Measurements from ENCODE around the gene MINDY4. TPM values are rescaled to one million over a fixed set of nuclear protein-coding genes. Genes with fewer than 3 reads are reported as not detected.

The MINDY4 gene
- total RNA-seq, 6 experiments from 2014 or later: 1.2 to 3.2 (median 2.3) TPM

DNA sequence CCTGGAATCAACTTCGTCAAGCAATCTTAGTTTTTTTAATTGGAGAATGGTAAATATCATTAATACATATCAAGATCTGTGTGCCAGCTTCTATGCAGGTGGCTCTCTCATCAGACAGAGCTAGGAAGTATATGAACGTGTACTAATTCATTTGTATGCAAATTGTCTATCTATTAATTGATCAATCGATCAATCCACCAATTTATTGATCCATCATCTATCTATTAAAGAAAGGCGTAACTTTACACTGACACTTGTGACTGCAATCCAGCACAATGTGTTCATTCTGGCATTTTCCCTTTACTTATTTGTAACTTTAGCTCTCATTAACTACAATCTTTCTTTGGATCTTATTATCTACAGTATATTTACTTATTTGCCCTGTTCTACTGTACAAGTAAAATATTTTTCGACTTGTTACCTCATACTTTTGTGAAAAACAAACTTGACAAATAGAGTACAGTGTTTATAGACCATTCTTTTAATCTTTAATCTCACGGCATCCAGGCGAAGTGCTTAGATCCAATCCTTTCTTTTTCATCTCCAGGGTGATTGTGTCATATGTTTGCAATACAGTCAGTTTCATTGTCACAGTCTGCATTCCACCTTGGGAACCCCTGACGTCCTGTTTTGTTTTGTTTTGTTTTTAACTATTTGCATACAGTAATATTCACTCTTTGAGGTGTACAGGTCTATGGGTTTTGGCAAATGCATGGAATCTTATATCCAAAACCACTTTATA, 170.5 kb downstream of the MINDY4 start:
- intact Hi-C loops (cut with DNase I): no loop called here
- Histone ChIP-seq H3K4me3 (no peak overlapping the region), H3K36me3 (no peaks in the 10 kb centered on the region), H3K4me1 (no peaks in the 10 kb centered on the region), H3K27ac (no peak overlapping the region), H3K27me3 (no peaks in the 10 kb centered on the region), H3K9me3 (no peaks in the 10 kb centered on the region)
- ATAC-seq (no peak), DNase-seq (no peak)
- TF ChIP-seq POLR2A (IDR thresholded peaks at IDR 0.05): no peak
- TF ChIP-seq, protein P1, sequence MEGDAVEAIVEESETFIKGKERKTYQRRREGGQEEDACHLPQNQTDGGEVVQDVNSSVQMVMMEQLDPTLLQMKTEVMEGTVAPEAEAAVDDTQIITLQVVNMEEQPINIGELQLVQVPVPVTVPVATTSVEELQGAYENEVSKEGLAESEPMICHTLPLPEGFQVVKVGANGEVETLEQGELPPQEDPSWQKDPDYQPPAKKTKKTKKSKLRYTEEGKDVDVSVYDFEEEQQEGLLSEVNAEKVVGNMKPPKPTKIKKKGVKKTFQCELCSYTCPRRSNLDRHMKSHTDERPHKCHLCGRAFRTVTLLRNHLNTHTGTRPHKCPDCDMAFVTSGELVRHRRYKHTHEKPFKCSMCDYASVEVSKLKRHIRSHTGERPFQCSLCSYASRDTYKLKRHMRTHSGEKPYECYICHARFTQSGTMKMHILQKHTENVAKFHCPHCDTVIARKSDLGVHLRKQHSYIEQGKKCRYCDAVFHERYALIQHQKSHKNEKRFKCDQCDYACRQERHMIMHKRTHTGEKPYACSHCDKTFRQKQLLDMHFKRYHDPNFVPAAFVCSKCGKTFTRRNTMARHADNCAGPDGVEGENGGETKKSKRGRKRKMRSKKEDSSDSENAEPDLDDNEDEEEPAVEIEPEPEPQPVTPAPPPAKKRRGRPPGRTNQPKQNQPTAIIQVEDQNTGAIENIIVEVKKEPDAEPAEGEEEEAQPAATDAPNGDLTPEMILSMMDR (IDR thresholded peaks at IDR 0.05): no peak
- WGBS (ENCODE audit: insufficient coverage, low coverage, low lambda C conversion rate, missing lambda C conversion rate): 27% methylated on average over 8 of the region's 8 CpGs

Other genes with a start within 250 kb of the MINDY4 start
- gene GARS1, start 176.5 kb upstream of the MINDY4 start, total RNA-seq: 100 to 1,000 TPM in 2 of 6 experiments, 10 to 100 TPM in 4; 31.4 to 155 (median 44.7) TPM
- gene CRHR2, start 89.0 kb upstream of the MINDY4 start, total RNA-seq: not detected
- gene INMT, start 19.3 kb upstream of the MINDY4 start, total RNA-seq: 10 to 100 TPM; 14.7 to 58.9 (median 35.5) TPM
- 10 to 100 TPM; 11.3 to 20.8 (median 14.8) TPM for gene AQP1, start 140.4 kb downstream of the MINDY4 start, total RNA-seq
- gene GHRHR, start 192.5 kb downstream of the MINDY4 start, total RNA-seq: under 1 TPM in 3 of 6 experiments, not detected in 3; 0.37 to 0.60 (median 0.59) TPM

All from right lobe of liver (tissue), 6 donors.